GM19035 (cell line): ENCODE data around the gene SSX2IP.
"Not testable (repeated sequence)": the region's sequence is repeated elsewhere in the genome, so short reads cannot be mapped to it uniquely, and the experiment has no call there.

ENCODE experiments used
- ATAC-seq: cut with Tn5 transposase; IDR thresholded peaks from one replicate; pipeline ENCODE4 v1.9.1; 2021; ENCODE audit not compliant: unreplicated experiment

Gene SSX2IP

GRCh38 chr1:84682047-84682446 lies 8.2 kb downstream of the SSX2IP start:
- no peak for ATAC-seq

GRCh38 chr1:84677415-84678099 lies 12.7 kb downstream of the SSX2IP start:
- no peak for ATAC-seq

GRCh38 chr1:84675631-84676030 lies 14.6 kb downstream of the SSX2IP start:
- ATAC-seq, result no peak

GRCh38 chr1:84675106-84675505 lies 15.2 kb downstream of the SSX2IP start:
- no peak for ATAC-seq

- ATAC-seq, result no peak
These were observed 15.6 kb downstream of the SSX2IP start for GRCh38 chr1:84674705-84675104.

GRCh38 chr1:84674021-84674420 lies 16.2 kb downstream of the SSX2IP start:
- ATAC-seq, result no peak

GRCh38 chr1:84672080-84672854 lies 18.0 kb downstream of the SSX2IP start:
- no peak for ATAC-seq

GRCh38 chr1:84669831-84670230 lies 20.4 kb downstream of the SSX2IP start:
- no peak for ATAC-seq

- no peak for ATAC-seq
These were observed 22.1 kb downstream of the SSX2IP start for GRCh38 chr1:84668185-84668584.

GRCh38 chr1:84665703-84666317 lies 24.5 kb downstream of the SSX2IP start:
- no peak for ATAC-seq

GRCh38 chr1:84653130-84653677 lies 37.1 kb downstream of the SSX2IP start:
- ATAC-seq, result no peak

GRCh38 chr1:84644472-84644871 lies 45.8 kb downstream of the SSX2IP start:
- ATAC-seq, result no peak

- no peak for ATAC-seq
These were observed 47.1 kb downstream of the SSX2IP start for GRCh38 chr1:84643183-84643582.

GRCh38 chr1:84642774-84643173 lies 47.5 kb downstream of the SSX2IP start:
- ATAC-seq, result no peak

GRCh38 chr1:84639731-84640130 lies 50.5 kb downstream of the SSX2IP start:
- not testable (repeated sequence) for ATAC-seq

GRCh38 chr1:84635429-84635828 lies 54.8 kb downstream of the SSX2IP start:
- no peak for ATAC-seq

- ATAC-seq, result no peak
These were observed 55.6 kb downstream of the SSX2IP start for GRCh38 chr1:84634536-84635205.

- ATAC-seq, result no peak
These were observed 57.4 kb downstream of the SSX2IP start for GRCh38 chr1:84632673-84633434.

- ATAC-seq, result no peak
These were observed 58.1 kb downstream of the SSX2IP start for GRCh38 chr1:84632137-84632536.

GRCh38 chr1:84624876-84625275 lies 65.4 kb downstream of the SSX2IP start:
- ATAC-seq, result no peak
